Liver (tissue), 9 donors: ENCODE data around the gene COPZ2. TPM values are rescaled to one million over a fixed set of nuclear protein-coding genes. Genes with fewer than 3 reads are reported as not detected.

Source experiments
- DNase-seq: peaks from one replicate; pipeline ENCODE4 v3.0.0-alpha.2; 2017; ENCODE audit warnings: low spot score
- H3K27ac ChIP-seq, 2 donors: one replicate each; pipeline ENCODE4 v1.7.0; 2013; ENCODE audit warnings: inconsistent platforms in 2 of 2, low read length in 2 of 2, control low read depth in 1 of 2, low read depth in 1 of 2, mild to moderate bottlenecking in 1 of 2
- H3K27me3 ChIP-seq, 4 donors: one replicate each; pipeline versions ENCODE4 v1.6.1 to v1.7.0; 2013; ENCODE audit warnings: low read length in 3 of 4, inconsistent platforms in 1 of 4, mild to moderate bottlenecking in 1 of 4, moderate library complexity in 1 of 4; ENCODE audit not compliant: control insufficient read depth in 4 of 4, insufficient read depth in 4 of 4
- H3K36me3 ChIP-seq, 4 donors: one replicate each; pipeline versions ENCODE4 v1.6.1 to v1.7.0; 2013; ENCODE audit warnings: low read length in 3 of 4, mild to moderate bottlenecking in 3 of 4, low read depth in 1 of 4, moderate library complexity in 1 of 4; ENCODE audit not compliant: control insufficient read depth in 4 of 4, insufficient read depth in 3 of 4
- H3K4me1 ChIP-seq, 4 donors: one replicate each; pipeline versions ENCODE4 v1.6.1 to v1.7.0; 2013; ENCODE audit warnings: low read length in 3 of 4, mild to moderate bottlenecking in 3 of 4, moderate library complexity in 1 of 4; ENCODE audit not compliant: control insufficient read depth in 4 of 4, insufficient read depth in 4 of 4
- H3K4me3 ChIP-seq, 3 donors: one replicate each; pipeline versions ENCODE4 v1.6.1 to v1.7.0; 2013; ENCODE audit warnings: low read length in 3 of 3, control low read depth in 1 of 3, low read depth in 1 of 3, mild to moderate bottlenecking in 1 of 3
- H3K9ac ChIP-seq, 2 donors: one replicate each; pipeline ENCODE4 v1.7.0; 2013; ENCODE audit warnings: low read length in 2 of 2, mild to moderate bottlenecking in 2 of 2, moderate library complexity in 2 of 2, control low read depth in 1 of 2, low read depth in 1 of 2
- H3K9me3 ChIP-seq, 4 donors: one replicate each; pipeline versions ENCODE4 v1.6.1 to v1.7.0; 2013; ENCODE audit warnings: low read length in 3 of 4; ENCODE audit not compliant: control insufficient read depth in 4 of 4
- GABPA ChIP-seq, 2 donors: IDR thresholded peaks in 1 of 2; conservative IDR thresholded peaks in 1 of 2; 2 replicates each; pipeline ENCODE4 v1.6.1; 2016; ENCODE audit warnings: antibody characterized with exemption in 2 of 2, mild to moderate bottlenecking in 1 of 2, moderate library complexity in 1 of 2
- HNF4A ChIP-seq, 2 donors: conservative IDR thresholded peaks; 2 replicates each; pipeline ENCODE4 v1.6.1; 2016; ENCODE audit warnings: antibody characterized with exemption in 2 of 2, mild to moderate bottlenecking in 2 of 2
- JUND ChIP-seq, 2 donors: IDR thresholded peaks; 2 replicates each; pipeline ENCODE4 v1.6.1; 2016; ENCODE audit warnings: antibody characterized with exemption in 2 of 2
- NR2F2 ChIP-seq: IDR thresholded peaks from 2 replicates; pipeline ENCODE4 v1.6.1; 2016; ENCODE audit warnings: antibody characterized with exemption
- RAD21 ChIP-seq, 2 donors: IDR thresholded peaks; 2 replicates each; pipeline ENCODE4 v1.6.1; 2016; ENCODE audit warnings: antibody characterized with exemption in 2 of 2, mild to moderate bottlenecking in 2 of 2
- RXRA ChIP-seq, 2 donors: IDR thresholded peaks; 2 replicates each; pipeline ENCODE4 v1.6.1; 2017 to 2018; ENCODE audit warnings: antibody characterized with exemption in 2 of 2, mild to moderate bottlenecking in 1 of 2
- SP1 ChIP-seq: IDR thresholded peaks from 2 replicates; pipeline ENCODE4 v1.6.1; 2018; ENCODE audit warnings: antibody characterized with exemption, mild to moderate bottlenecking
- TAF1 ChIP-seq: conservative IDR thresholded peaks from 2 replicates; pipeline ENCODE4 v1.6.1; 2016; ENCODE audit warnings: antibody characterized with exemption, mild to moderate bottlenecking
- ZBTB33 ChIP-seq: IDR thresholded peaks from 2 replicates; pipeline ENCODE4 v1.6.1; 2016; ENCODE audit warnings: antibody characterized with exemption
- WGBS: extraction: QIAGEN DNeasy Blood & Tissue Kit; methylation state at CpG from one replicate; pipeline ENCODE4 v1.1.7; 2013; 5-methylcytosine and 5-hydroxymethylcytosine counted together
- polyA plus RNA-seq, 2 donors: library from polyadenylated mRNA; stranded (reverse) in 1 of 2; unstranded in 1 of 2; fragments of 200-250 nt in 1 of 2; fragments of >200 nt in 1 of 2; fragmentation: Nextera tagmentation in 1 of 2; extraction: Ambion mirVana in 1 of 2; gene quantifications; one replicate each; pipeline versions ENCODE4 v1.2.1 to v1.2.3, GENCODE V29; 2013 to 2015
- total RNA-seq, 2 donors: library from RNA; depleted of rRNA; stranded (reverse); fragments of >200 nt; gene quantifications; one replicate each; pipeline ENCODE4 v1.2.3, GENCODE V29; 2014
- TF ChIP-seq, protein P1 (sequence below): fragments of 150-350 bp; IDR thresholded peaks from 2 replicates; pipeline ENCODE4 v1.5.1; 2017; ENCODE audit warnings: improper control_type of control experiment, low read depth, low read length; ENCODE audit not compliant: missing input control
- TF ChIP-seq, protein P2 (sequence below): IDR thresholded peaks from 2 replicates; pipeline ENCODE4 v1.6.1; 2016; ENCODE audit warnings: antibody characterized with exemption, mild to moderate bottlenecking
- TF ChIP-seq, protein P3 (sequence below): IDR thresholded peaks from 2 replicates; pipeline ENCODE4 v1.6.1; 2016; ENCODE audit warnings: antibody characterized with exemption
- donor health status: healthy.
- donor health status: healthy.
- donor health status: healthy.
- donor health status: healthy.
- donor health status: healthy.

Gene COPZ2
- total and polyA plus RNA-seq, 4 donors = 2.6 to 38.1 (median 17.8) TPM

GRCh38 chr17:48071654-48072053 lies 34.1 kb upstream of the COPZ2 start:
- Histone ChIP-seq H3K27ac (no peak overlapping the region), H3K36me3 (peaks cover 1 to 4% (median 2%) of the 10 kb centered on the region in 4 donors), H3K9ac (no peak overlapping the region)

GRCh38 chr17:48070195-48070594 lies 32.6 kb upstream of the COPZ2 start:
- no peak overlapping the region for H3K9ac ChIP-seq
- peaks cover 0 to 2% (median 0%) of the 10 kb centered on the region in 4 donors for H3K36me3 ChIP-seq
- 38% methylated on average over 2 of the region's 2 CpGs for WGBS
- peaks cover 7 to 45% (median 37%) of the 10 kb centered on the region in 4 donors for H3K4me1 ChIP-seq
- H3K4me3 ChIP-seq = no peak overlapping the region
- H3K27me3 ChIP-seq = no peaks in the 10 kb centered on the region
- peak; percentile 21 to 55 for TF ChIP-seq HNF4A (conservative IDR thresholded peaks at IDR 0.05)
- TF ChIP-seq RXRA (IDR thresholded peaks at IDR 0.05) = no peak
- TF ChIP-seq, protein P1, sequence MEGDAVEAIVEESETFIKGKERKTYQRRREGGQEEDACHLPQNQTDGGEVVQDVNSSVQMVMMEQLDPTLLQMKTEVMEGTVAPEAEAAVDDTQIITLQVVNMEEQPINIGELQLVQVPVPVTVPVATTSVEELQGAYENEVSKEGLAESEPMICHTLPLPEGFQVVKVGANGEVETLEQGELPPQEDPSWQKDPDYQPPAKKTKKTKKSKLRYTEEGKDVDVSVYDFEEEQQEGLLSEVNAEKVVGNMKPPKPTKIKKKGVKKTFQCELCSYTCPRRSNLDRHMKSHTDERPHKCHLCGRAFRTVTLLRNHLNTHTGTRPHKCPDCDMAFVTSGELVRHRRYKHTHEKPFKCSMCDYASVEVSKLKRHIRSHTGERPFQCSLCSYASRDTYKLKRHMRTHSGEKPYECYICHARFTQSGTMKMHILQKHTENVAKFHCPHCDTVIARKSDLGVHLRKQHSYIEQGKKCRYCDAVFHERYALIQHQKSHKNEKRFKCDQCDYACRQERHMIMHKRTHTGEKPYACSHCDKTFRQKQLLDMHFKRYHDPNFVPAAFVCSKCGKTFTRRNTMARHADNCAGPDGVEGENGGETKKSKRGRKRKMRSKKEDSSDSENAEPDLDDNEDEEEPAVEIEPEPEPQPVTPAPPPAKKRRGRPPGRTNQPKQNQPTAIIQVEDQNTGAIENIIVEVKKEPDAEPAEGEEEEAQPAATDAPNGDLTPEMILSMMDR = no peak
- no peak for TF ChIP-seq JUND (IDR thresholded peaks at IDR 0.05)
- no peak for DNase-seq
- H3K9me3 ChIP-seq = no peaks in the 10 kb centered on the region
- H3K27ac ChIP-seq = no peak overlapping the region

More at GRCh38 chr17:48071654-48072053, 34.1 kb upstream of the COPZ2 start:
- H3K4me1 ChIP-seq = peaks cover 7 to 33% (median 26%) of the 10 kb centered on the region in 4 donors
- WGBS = 30% methylated on average over 2 of the region's 2 CpGs
- no peaks in the 10 kb centered on the region for H3K9me3 ChIP-seq
- no peak for DNase-seq
- peak; percentile 46 to 67 for TF ChIP-seq RXRA (IDR thresholded peaks at IDR 0.05)
- peak in 1 of 2 donors; percentile 30 for TF ChIP-seq HNF4A (conservative IDR thresholded peaks at IDR 0.05)
- TF ChIP-seq, protein P2, sequence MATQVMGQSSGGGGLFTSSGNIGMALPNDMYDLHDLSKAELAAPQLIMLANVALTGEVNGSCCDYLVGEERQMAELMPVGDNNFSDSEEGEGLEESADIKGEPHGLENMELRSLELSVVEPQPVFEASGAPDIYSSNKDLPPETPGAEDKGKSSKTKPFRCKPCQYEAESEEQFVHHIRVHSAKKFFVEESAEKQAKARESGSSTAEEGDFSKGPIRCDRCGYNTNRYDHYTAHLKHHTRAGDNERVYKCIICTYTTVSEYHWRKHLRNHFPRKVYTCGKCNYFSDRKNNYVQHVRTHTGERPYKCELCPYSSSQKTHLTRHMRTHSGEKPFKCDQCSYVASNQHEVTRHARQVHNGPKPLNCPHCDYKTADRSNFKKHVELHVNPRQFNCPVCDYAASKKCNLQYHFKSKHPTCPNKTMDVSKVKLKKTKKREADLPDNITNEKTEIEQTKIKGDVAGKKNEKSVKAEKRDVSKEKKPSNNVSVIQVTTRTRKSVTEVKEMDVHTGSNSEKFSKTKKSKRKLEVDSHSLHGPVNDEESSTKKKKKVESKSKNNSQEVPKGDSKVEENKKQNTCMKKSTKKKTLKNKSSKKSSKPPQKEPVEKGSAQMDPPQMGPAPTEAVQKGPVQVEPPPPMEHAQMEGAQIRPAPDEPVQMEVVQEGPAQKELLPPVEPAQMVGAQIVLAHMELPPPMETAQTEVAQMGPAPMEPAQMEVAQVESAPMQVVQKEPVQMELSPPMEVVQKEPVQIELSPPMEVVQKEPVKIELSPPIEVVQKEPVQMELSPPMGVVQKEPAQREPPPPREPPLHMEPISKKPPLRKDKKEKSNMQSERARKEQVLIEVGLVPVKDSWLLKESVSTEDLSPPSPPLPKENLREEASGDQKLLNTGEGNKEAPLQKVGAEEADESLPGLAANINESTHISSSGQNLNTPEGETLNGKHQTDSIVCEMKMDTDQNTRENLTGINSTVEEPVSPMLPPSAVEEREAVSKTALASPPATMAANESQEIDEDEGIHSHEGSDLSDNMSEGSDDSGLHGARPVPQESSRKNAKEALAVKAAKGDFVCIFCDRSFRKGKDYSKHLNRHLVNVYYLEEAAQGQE = no peak
- H3K4me3 ChIP-seq = no peak overlapping the region
- no peaks in the 10 kb centered on the region for H3K27me3 ChIP-seq

DNA sequence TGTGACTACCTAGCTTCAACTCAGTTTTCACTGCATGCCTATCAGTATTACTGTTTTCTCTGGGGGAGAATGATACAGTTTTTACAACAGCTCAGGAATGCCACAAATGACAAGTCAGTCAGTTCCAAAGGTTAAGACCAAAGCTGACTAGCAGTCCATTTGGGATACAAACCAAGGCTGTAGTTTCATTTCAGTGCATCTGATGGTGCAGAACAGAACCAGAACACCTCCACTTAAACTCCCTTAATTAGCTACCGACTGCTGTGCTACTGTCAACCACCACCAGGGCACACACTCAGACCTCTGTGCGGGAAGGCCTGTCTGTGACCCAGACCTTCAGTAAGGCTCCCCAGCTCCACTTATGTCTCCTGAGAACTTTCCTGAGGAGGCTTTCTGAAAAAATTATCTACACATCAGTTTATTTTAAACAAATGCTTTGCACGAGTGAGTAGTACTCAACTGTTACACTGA lies 30.9 kb upstream of the COPZ2 start:
- Histone ChIP-seq H3K27ac (peak overlapping the region; percentile 3 to 47), H3K27me3 (no peaks in the 10 kb centered on the region), H3K4me1 (peaks cover 9 to 55% (median 47%) of the 10 kb centered on the region in 4 donors), H3K9ac (no peak overlapping the region), H3K4me3 (no peak overlapping the region), H3K36me3 (peaks cover 0 to 5% (median 0%) of the 10 kb centered on the region in 4 donors), H3K9me3 (no peaks in the 10 kb centered on the region)
- DNase-seq = no peak
- WGBS = 54% methylated on average over 3 of the region's 3 CpGs
- TF ChIP-seq, protein P1 = peak; percentile 32
- TF ChIP-seq RAD21 (IDR thresholded peaks at IDR 0.05) (peak in 1 of 2 donors; percentile 31), ZBTB33 (no peak), TAF1 (no peak), SP1 (peak; percentile 40), HNF4A (conservative IDR thresholded peaks at IDR 0.05) (peak; percentile 67 to 70), GABPA (IDR thresholded peaks at IDR 0.05 in 1 of 2, conservative IDR thresholded peaks at IDR 0.05 in 1 of 2) (no peak), RXRA (IDR thresholded peaks at IDR 0.05) (peak in 1 of 2 donors; percentile 9), NR2F2 (no peak)
- TF ChIP-seq, protein P3, sequence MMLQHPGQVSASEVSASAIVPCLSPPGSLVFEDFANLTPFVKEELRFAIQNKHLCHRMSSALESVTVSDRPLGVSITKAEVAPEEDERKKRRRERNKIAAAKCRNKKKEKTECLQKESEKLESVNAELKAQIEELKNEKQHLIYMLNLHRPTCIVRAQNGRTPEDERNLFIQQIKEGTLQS = no peak
